ENCODE data around the gene DOCK4.

Gene DOCK4

DNA sequence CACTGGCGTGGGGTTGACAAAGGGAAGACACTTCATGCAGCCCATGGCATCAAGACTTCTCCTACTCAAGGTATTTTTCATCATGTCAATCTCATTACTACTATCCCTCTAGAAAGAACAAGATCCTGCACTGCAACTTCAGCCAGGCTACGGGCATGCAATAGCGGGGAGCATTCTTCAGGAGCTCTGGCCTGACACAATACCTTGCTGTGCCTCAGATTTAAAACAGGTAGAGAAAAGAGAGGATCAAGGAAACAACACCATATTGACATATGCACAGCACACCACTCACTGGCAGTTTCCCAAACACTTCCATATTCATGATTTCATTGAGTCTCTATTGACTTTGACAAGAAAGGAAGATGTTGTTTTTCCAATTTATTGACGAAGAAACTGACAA is 51.5 kb downstream of the DOCK4 start:
- TF ChIP-seq, protein P1, sequence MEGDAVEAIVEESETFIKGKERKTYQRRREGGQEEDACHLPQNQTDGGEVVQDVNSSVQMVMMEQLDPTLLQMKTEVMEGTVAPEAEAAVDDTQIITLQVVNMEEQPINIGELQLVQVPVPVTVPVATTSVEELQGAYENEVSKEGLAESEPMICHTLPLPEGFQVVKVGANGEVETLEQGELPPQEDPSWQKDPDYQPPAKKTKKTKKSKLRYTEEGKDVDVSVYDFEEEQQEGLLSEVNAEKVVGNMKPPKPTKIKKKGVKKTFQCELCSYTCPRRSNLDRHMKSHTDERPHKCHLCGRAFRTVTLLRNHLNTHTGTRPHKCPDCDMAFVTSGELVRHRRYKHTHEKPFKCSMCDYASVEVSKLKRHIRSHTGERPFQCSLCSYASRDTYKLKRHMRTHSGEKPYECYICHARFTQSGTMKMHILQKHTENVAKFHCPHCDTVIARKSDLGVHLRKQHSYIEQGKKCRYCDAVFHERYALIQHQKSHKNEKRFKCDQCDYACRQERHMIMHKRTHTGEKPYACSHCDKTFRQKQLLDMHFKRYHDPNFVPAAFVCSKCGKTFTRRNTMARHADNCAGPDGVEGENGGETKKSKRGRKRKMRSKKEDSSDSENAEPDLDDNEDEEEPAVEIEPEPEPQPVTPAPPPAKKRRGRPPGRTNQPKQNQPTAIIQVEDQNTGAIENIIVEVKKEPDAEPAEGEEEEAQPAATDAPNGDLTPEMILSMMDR (IDR thresholded peaks at IDR 0.05; ENCODE audit: poor library complexity, severe bottlenecking): no peak
- Histone ChIP-seq H3K4me3 (ENCODE audit: severe bottlenecking) (no peak overlapping the region), H3K36me3 (ENCODE audit: low read depth) (peaks cover 3% of the 10 kb centered on the region; the same call in 1 of the 2 replicates), H3K27me3 (ENCODE audit: insufficient read depth, poor library complexity, severe bottlenecking) (no peaks in the 10 kb centered on the region), H3K9me3 (ENCODE audit: severe bottlenecking) (no peaks in the 10 kb centered on the region), H3K4me1 (ENCODE audit: insufficient read depth, poor library complexity, severe bottlenecking) (no peaks in the 10 kb centered on the region), H3K27ac (ENCODE audit: poor library complexity, severe bottlenecking) (no peak overlapping the region)
- ATAC-seq (ENCODE audit: low read depth) (no peak), DNase-seq (ENCODE audit: low spot score) (no peak)

DNA sequence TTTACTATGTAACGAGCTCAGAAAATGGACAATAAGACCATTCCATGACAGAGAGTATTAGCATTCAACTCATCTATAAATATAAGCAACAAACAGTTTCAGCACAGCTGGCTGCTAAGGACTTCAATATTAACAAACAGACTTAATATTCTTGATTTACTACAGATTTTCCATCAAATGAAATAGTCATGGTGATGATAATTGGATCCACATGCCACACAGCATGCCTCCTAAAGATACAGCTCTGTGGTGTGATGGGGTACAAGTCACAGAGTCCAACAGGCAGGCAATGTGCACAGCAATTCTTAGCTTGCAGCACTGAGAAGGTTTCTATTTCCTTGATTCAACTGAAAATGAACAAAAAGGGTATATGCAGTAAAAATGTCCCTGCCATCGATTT is 54.0 kb downstream of the DOCK4 start:
- no peaks in the 10 kb centered on the region for H3K4me1 ChIP-seq (ENCODE audit: insufficient read depth, poor library complexity, severe bottlenecking)
- no peak overlapping the region for H3K4me3 ChIP-seq (ENCODE audit: severe bottlenecking)
- H3K27me3 ChIP-seq (ENCODE audit: insufficient read depth, poor library complexity, severe bottlenecking): no peaks in the 10 kb centered on the region
- DNase-seq (ENCODE audit: low spot score): no peak
- H3K36me3 ChIP-seq (ENCODE audit: low read depth): no peaks in the 10 kb centered on the region
- TF ChIP-seq, protein P1 (IDR thresholded peaks at IDR 0.05; ENCODE audit: poor library complexity, severe bottlenecking): no peak
- H3K27ac ChIP-seq (ENCODE audit: poor library complexity, severe bottlenecking): no peak overlapping the region
- no peaks in the 10 kb centered on the region for H3K9me3 ChIP-seq (ENCODE audit: severe bottlenecking)
- no peak for ATAC-seq (ENCODE audit: low read depth)

DNA sequence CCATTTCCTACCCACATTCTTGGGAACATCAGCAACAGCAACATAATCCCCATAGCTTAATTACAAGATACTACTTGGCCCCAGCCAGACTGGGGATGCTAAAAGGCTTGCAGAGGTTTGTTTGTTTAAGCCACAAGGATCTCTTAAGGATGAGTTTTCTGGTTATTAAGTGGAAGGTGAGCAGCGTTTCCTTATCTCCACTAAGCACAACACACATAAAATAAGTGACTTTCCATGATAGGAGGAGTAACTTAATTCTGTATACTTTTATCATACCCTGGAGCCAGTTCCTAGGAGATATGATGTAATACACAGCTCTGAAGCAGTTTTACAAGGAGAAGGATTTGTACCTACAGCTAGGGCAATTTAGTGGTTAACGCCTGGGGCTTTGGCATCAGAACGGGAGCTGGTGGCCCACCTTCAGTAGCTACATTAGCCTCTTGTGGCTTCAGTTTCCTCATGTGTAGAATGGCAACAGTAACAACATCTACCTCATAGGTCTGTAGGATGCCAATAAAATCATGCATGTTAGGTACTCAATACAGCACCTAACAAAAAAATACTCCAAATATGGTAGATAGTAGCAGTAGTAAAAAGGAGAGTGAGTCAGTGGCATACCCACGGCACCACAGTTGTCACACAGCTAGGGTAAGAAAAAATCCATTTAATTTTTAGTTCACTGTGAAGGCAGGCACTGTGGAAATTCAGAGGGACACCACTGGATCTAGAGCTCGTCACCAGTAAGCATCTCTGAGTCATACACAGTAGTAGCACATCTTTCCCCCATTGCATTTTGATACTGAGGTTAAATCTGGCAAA is 55.2 kb downstream of the DOCK4 start:
- no peaks in the 10 kb centered on the region for H3K9me3 ChIP-seq (ENCODE audit: severe bottlenecking)
- TF ChIP-seq, protein P1 (IDR thresholded peaks at IDR 0.05; ENCODE audit: poor library complexity, severe bottlenecking): no peak
- no peak for DNase-seq (ENCODE audit: low spot score)
- H3K4me1 ChIP-seq (ENCODE audit: insufficient read depth, poor library complexity, severe bottlenecking): no peaks in the 10 kb centered on the region
- no peak overlapping the region for H3K27ac ChIP-seq (ENCODE audit: poor library complexity, severe bottlenecking)
- no peaks in the 10 kb centered on the region for H3K36me3 ChIP-seq (ENCODE audit: low read depth)
- H3K4me3 ChIP-seq (ENCODE audit: severe bottlenecking): no peak overlapping the region
- no peaks in the 10 kb centered on the region for H3K27me3 ChIP-seq (ENCODE audit: insufficient read depth, poor library complexity, severe bottlenecking)
- no peak for ATAC-seq (ENCODE audit: low read depth)

DNA sequence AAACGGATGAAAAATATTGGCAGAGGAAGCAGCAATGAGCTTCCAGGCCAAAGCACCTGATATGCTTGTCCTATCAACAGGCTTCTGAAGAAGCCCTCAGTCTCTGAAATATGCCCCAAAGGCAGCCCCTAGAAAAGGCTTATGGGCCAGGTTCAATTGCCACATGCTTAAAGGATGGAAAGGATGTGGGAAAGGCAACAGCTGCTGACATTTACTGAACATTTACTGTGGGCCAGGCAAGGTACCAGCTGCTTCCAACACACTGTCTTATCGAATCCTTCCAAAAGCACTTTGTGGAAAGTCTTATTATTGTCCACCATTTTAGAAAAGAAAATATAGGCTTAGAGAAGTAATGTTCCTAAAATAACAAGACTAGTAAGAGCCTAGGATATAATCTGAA is 56.5 kb downstream of the DOCK4 start:
- H3K4me1 ChIP-seq (ENCODE audit: insufficient read depth, poor library complexity, severe bottlenecking): no peaks in the 10 kb centered on the region
- H3K27me3 ChIP-seq (ENCODE audit: insufficient read depth, poor library complexity, severe bottlenecking): no peaks in the 10 kb centered on the region
- no peaks in the 10 kb centered on the region for H3K36me3 ChIP-seq (ENCODE audit: low read depth)
- H3K4me3 ChIP-seq (ENCODE audit: severe bottlenecking): no peak overlapping the region
- no peak for ATAC-seq (ENCODE audit: low read depth)
- H3K27ac ChIP-seq (ENCODE audit: poor library complexity, severe bottlenecking): no peak overlapping the region
- no peaks in the 10 kb centered on the region for H3K9me3 ChIP-seq (ENCODE audit: severe bottlenecking)
- TF ChIP-seq, protein P1 (IDR thresholded peaks at IDR 0.05; ENCODE audit: poor library complexity, severe bottlenecking): no peak
- DNase-seq (ENCODE audit: low spot score): no peak

DNA sequence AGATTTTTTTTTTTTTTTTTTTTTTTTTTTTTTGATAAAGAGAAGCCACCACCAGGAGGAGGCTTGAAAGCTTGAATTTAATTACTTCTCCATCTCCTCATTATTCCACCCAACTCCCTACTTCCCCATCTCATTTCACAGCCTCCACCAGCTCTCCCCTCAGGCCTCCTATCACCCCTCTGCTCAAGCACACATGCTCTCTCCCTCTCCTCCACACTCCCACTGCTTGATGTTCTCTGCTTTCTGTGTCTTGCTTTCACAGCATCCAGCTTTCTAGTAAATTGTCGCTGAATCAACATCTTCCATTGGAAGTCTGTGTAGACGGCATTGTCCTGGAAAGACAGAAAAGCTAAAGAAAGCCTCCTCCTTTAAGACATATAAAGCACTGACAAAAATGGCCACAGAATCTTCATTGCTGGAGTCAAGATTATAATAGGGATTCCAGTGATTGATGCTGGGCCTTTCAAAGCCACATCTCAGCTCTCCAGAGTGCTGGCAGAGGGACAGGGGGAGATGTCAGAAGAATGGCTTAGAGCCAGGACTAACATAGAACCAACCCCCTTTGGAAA is 58.3 kb downstream of the DOCK4 start:
- TF ChIP-seq, protein P1 (IDR thresholded peaks at IDR 0.05; ENCODE audit: poor library complexity, severe bottlenecking): no peak
- H3K36me3 ChIP-seq (ENCODE audit: low read depth): no peaks in the 10 kb centered on the region

More for the DNA sequence above, 58.3 kb downstream of the DOCK4 start:
- Histone ChIP-seq H3K4me1 (ENCODE audit: insufficient read depth, poor library complexity, severe bottlenecking) (no peaks in the 10 kb centered on the region), H3K27ac (ENCODE audit: poor library complexity, severe bottlenecking) (no peak overlapping the region), H3K27me3 (ENCODE audit: insufficient read depth, poor library complexity, severe bottlenecking) (no peaks in the 10 kb centered on the region), H3K4me3 (ENCODE audit: severe bottlenecking) (no peak overlapping the region), H3K9me3 (ENCODE audit: severe bottlenecking) (no peaks in the 10 kb centered on the region)
- DNase-seq (ENCODE audit: low spot score) (no peak), ATAC-seq (ENCODE audit: low read depth) (no peak)

Measured in RWPE2 (cell line).